ENCODE data around the gene ANXA11. TPM values are rescaled to one million over a fixed set of nuclear protein-coding genes. Genes with fewer than 3 reads are reported as not detected.

ANXA11 gene
- total RNA-seq, 4 donors from 2014 or later = 103 to 148 (median 121) TPM

- ATAC-seq (ENCODE audit: low FRiP score) = no peak
Observed at GRCh38 chr10:80194373-80195045, 10.8 kb downstream of the ANXA11 start.

GRCh38 chr10:80192553-80192952 is 12.8 kb downstream of the ANXA11 start:
- no peak for TF ChIP-seq CTCF (IDR thresholded peaks at IDR 0.05)
- ATAC-seq (ENCODE audit: low FRiP score) (no peak), DNase-seq (ENCODE audit: low spot score) (no peak)

More at GRCh38 chr10:80194373-80195045, 10.8 kb downstream of the ANXA11 start:
- DNase-seq (ENCODE audit: low spot score) = no peak
- TF ChIP-seq CTCF (IDR thresholded peaks at IDR 0.05) = no peak

- ATAC-seq (ENCODE audit: low FRiP score) (no peak), DNase-seq (ENCODE audit: low spot score) (no peak)
- no peak for TF ChIP-seq CTCF (IDR thresholded peaks at IDR 0.05)
Observed at GRCh38 chr10:80191589-80192270, 13.6 kb downstream of the ANXA11 start.

- ATAC-seq (ENCODE audit: low FRiP score) (no peak), DNase-seq (ENCODE audit: low spot score) (no peak)
- TF ChIP-seq CTCF (IDR thresholded peaks at IDR 0.05) = no peak
Observed at GRCh38 chr10:80188713-80189112, 16.6 kb downstream of the ANXA11 start.

GRCh38 chr10:80187465-80188409 is 17.6 kb downstream of the ANXA11 start:
- no peak for ATAC-seq (ENCODE audit: low FRiP score)
- TF ChIP-seq CTCF (IDR thresholded peaks at IDR 0.05) = no peak
- DNase-seq (ENCODE audit: low spot score) = peak; percentile 22

- DNase-seq (ENCODE audit: low spot score) (no peak), ATAC-seq (ENCODE audit: low FRiP score) (no peak)
- TF ChIP-seq CTCF (IDR thresholded peaks at IDR 0.05) = no peak
Observed at GRCh38 chr10:80187060-80187459, 18.3 kb downstream of the ANXA11 start.

All from omental fat pad (tissue), 4 donors.